HG02623 (cell line): ENCODE measurements around the gene C12orf56.
A peak's percentile ranks its signal among the peaks of the same experiment; 100 is the strongest.
"Not testable (repeated sequence)": the region's sequence is repeated elsewhere in the genome, so short reads cannot be mapped to it uniquely, and the experiment has no call there.

Experiments used
- ATAC-seq: cut with Tn5 transposase; IDR thresholded peaks from one replicate; pipeline ENCODE4 v1.9.1; 2021; ENCODE audit warnings: moderate library complexity; ENCODE audit not compliant: unreplicated experiment

Gene C12orf56

GRCh38 chr12:64240781-64241180 is 149.8 kb downstream of the C12orf56 start:
- ATAC-seq = no peak

GRCh38 chr12:64237382-64237781 is 153.2 kb downstream of the C12orf56 start:
- ATAC-seq = no peak

- no peak for ATAC-seq
These were observed 154.0 kb downstream of the C12orf56 start for GRCh38 chr12:64236549-64236948.

- ATAC-seq = no peak
These were observed 158.4 kb downstream of the C12orf56 start for GRCh38 chr12:64232196-64232595.

GRCh38 chr12:64229796-64230195 is 160.8 kb downstream of the C12orf56 start:
- ATAC-seq = no peak

GRCh38 chr12:64229240-64229639 is 161.3 kb downstream of the C12orf56 start:
- no peak for ATAC-seq

- ATAC-seq = no peak
These were observed 164.9 kb downstream of the C12orf56 start for GRCh38 chr12:64225626-64226025.

- peak; percentile 95 for ATAC-seq
These were observed 168.4 kb downstream of the C12orf56 start, which contains the start of gene KICS2 for GRCh38 chr12:64222009-64222765. Gene KICS2 (minus strand): TSS chr12:64222296. CDS start chr12:64222237, 59 bp downstream.

- ATAC-seq = peak; percentile 23
These were observed 168.9 kb downstream of the C12orf56 start for GRCh38 chr12:64221651-64222008.

- no peak for ATAC-seq
These were observed 170.5 kb downstream of the C12orf56 start for GRCh38 chr12:64220046-64220445.

- no peak for ATAC-seq
These were observed 171.4 kb downstream of the C12orf56 start for GRCh38 chr12:64219145-64219544.

GRCh38 chr12:64218597-64218996 is 172.0 kb downstream of the C12orf56 start:
- no peak for ATAC-seq

GRCh38 chr12:64217643-64218042 is 172.9 kb downstream of the C12orf56 start:
- ATAC-seq = not testable (repeated sequence)

GRCh38 chr12:64216239-64216638 is 174.3 kb downstream of the C12orf56 start:
- no peak for ATAC-seq
